HG03045 (cell line): Measurements from ENCODE around the gene HHIPL1.

Experiments used
- ATAC-seq: cut with Tn5 transposase; IDR thresholded peaks from one replicate; pipeline ENCODE4 v1.9.1; 2021; ENCODE audit warnings: mild to moderate bottlenecking, moderate library complexity; ENCODE audit not compliant: unreplicated experiment

The HHIPL1 gene

GRCh38 chr14:99609245-99610170, 35.4 kb upstream of the HHIPL1 start:
- no peak for ATAC-seq

- no peak for ATAC-seq
These were observed 33.3 kb upstream of the HHIPL1 start for GRCh38 chr14:99611646-99612045.

- no peak for ATAC-seq
These were observed 32.7 kb upstream of the HHIPL1 start for GRCh38 chr14:99612071-99612737.

GRCh38 chr14:99612738-99613330, 32.1 kb upstream of the HHIPL1 start:
- no peak for ATAC-seq

GRCh38 chr14:99615497-99616157, 29.3 kb upstream of the HHIPL1 start:
- no peak for ATAC-seq

- ATAC-seq = no peak
These were observed 27.8 kb upstream of the HHIPL1 start for GRCh38 chr14:99616832-99617800.

- no peak for ATAC-seq
These were observed 24.8 kb upstream of the HHIPL1 start for GRCh38 chr14:99619835-99620834.

GRCh38 chr14:99621948-99622347, 23.0 kb upstream of the HHIPL1 start:
- ATAC-seq = no peak

GRCh38 chr14:99624024-99624423, 20.9 kb upstream of the HHIPL1 start:
- no peak for ATAC-seq

- no peak for ATAC-seq
These were observed 20.0 kb upstream of the HHIPL1 start for GRCh38 chr14:99624971-99625370.

- no peak for ATAC-seq
These were observed 19.5 kb upstream of the HHIPL1 start for GRCh38 chr14:99625476-99625875.

GRCh38 chr14:99626041-99626648, 18.8 kb upstream of the HHIPL1 start:
- no peak for ATAC-seq

- ATAC-seq = no peak
These were observed 17.8 kb upstream of the HHIPL1 start for GRCh38 chr14:99627100-99627499.

GRCh38 chr14:99627510-99628381, 17.2 kb upstream of the HHIPL1 start:
- no peak for ATAC-seq

- no peak for ATAC-seq
These were observed 15.9 kb upstream of the HHIPL1 start for GRCh38 chr14:99628887-99629618.

GRCh38 chr14:99630202-99630601, 14.7 kb upstream of the HHIPL1 start:
- no peak for ATAC-seq
